Measurements from ENCODE around the gene EYA2. TPM values are rescaled to one million over a fixed set of nuclear protein-coding genes. Genes with fewer than 3 reads are reported as not detected.

EYA2 gene
- total RNA-seq, 2 experiments from 2014 or later = not detected

GRCh38 chr20:46937157-46937523 lies 42.5 kb downstream of the EYA2 start:
- ATAC-seq = no peak
- Mint-ChIP-seq H3K36me3 (ENCODE audit: low read depth) (no peaks in the 10 kb centered on the region), H3K4me1 (ENCODE audit: low read depth) (no peaks in the 10 kb centered on the region), H3K27me3 (ENCODE audit: low read depth) (peaks cover 7% of the 10 kb centered on the region), H3K4me3 (no peak overlapping the region), H3K9me3 (ENCODE audit: insufficient read depth) (no peaks in the 10 kb centered on the region), H3K27ac (no peak overlapping the region)
- DNase-seq = no peak
- POLR2A ChIA-PET = no interaction called here
- CTCF ChIA-PET = no interaction called here

GRCh38 chr20:46937533-46938226 lies 43.0 kb downstream of the EYA2 start:
- no peaks in the 10 kb centered on the region for H3K4me1 Mint-ChIP-seq (ENCODE audit: low read depth)
- POLR2A ChIA-PET = interaction anchor here (0.7 kb wide), 1 partner anchor 42 kb away, joined by 3 read pairs; no protein-coding TSS in a partner anchor

GRCh38 chr20:46938434-46938833 lies 43.8 kb downstream of the EYA2 start:
- ATAC-seq = no peak
- CTCF ChIA-PET = no interaction called here
- Mint-ChIP-seq H3K27ac (no peak overlapping the region), H3K36me3 (ENCODE audit: low read depth) (no peaks in the 10 kb centered on the region), H3K27me3 (ENCODE audit: low read depth) (peaks cover 7% of the 10 kb centered on the region), H3K9me3 (ENCODE audit: insufficient read depth) (no peaks in the 10 kb centered on the region), H3K4me1 (ENCODE audit: low read depth) (no peaks in the 10 kb centered on the region), H3K4me3 (no peak overlapping the region)
- POLR2A ChIA-PET = no interaction called here
- DNase-seq = no peak

More at GRCh38 chr20:46937533-46938226, 43.0 kb downstream of the EYA2 start:
- H3K9me3 Mint-ChIP-seq (ENCODE audit: insufficient read depth) = no peaks in the 10 kb centered on the region
- ATAC-seq = no peak
- H3K36me3 Mint-ChIP-seq (ENCODE audit: low read depth) = no peaks in the 10 kb centered on the region
- no peak overlapping the region for H3K4me3 Mint-ChIP-seq
- H3K27ac Mint-ChIP-seq = no peak overlapping the region
- H3K27me3 Mint-ChIP-seq (ENCODE audit: low read depth) = peaks cover 7% of the 10 kb centered on the region
- CTCF ChIA-PET = no interaction called here
- DNase-seq = no peak

- Mint-ChIP-seq H3K27ac (no peak overlapping the region), H3K36me3 (ENCODE audit: low read depth) (no peaks in the 10 kb centered on the region), H3K27me3 (ENCODE audit: low read depth) (peaks cover 7% of the 10 kb centered on the region), H3K4me3 (no peak overlapping the region), H3K4me1 (ENCODE audit: low read depth) (no peaks in the 10 kb centered on the region), H3K9me3 (ENCODE audit: insufficient read depth) (no peaks in the 10 kb centered on the region)
- ATAC-seq (no peak), DNase-seq (no peak)
- CTCF ChIA-PET = no interaction called here
- POLR2A ChIA-PET = no interaction called here
Observed at GRCh38 chr20:46939031-46939965, 44.7 kb downstream of the EYA2 start.

DNA sequence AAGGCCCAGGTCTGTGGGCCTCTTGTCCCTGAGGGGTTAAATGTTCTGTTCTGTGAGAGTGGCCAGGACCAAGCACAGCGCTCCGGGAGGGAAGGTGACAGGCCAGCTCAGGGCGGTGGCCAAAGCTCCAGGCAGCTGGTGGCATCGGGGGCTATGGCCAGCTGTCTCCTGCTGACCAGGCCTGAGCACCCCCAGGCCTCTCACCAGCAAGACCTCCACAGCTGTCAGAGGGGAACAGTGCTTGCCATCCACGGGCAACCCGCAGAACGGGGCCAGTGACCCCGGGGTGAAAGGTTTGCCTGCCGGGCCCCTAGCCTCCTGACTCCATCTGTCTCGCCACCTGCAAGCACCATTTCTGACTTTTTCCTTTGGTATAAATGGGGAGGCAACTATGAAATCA lies 46.0 kb downstream of the EYA2 start:
- ChIA-PET CTCF (no interaction called here), POLR2A (no interaction called here)
- ATAC-seq (no peak), DNase-seq (no peak)
- Mint-ChIP-seq H3K4me1 (ENCODE audit: low read depth) (no peaks in the 10 kb centered on the region), H3K36me3 (ENCODE audit: low read depth) (no peaks in the 10 kb centered on the region), H3K4me3 (no peak overlapping the region), H3K9me3 (ENCODE audit: insufficient read depth) (no peaks in the 10 kb centered on the region), H3K27ac (no peak overlapping the region), H3K27me3 (ENCODE audit: low read depth) (peaks cover 4% of the 10 kb centered on the region)

DNA sequence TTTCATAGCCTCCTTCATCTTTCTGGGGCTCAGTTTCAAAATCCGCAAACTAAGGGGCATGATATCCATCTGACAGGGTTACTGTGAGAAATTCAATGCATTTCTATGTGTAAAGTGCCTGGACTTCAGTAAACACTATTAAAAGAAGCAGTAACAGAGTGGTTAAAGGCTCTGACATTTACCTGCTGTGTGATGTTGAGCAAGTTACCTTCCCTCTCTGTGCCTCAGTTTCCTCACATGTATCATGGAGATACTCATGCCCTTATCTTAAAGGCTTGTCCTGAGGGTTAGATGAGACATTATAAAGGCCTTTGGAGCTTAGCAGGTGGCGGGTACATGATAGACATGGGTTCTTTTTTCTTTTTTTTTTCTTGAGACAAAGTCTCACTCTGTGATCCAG lies 46.8 kb downstream of the EYA2 start:
- CTCF ChIA-PET = no interaction called here
- H3K4me1 Mint-ChIP-seq (ENCODE audit: low read depth) = no peaks in the 10 kb centered on the region
- no peaks in the 10 kb centered on the region for H3K9me3 Mint-ChIP-seq (ENCODE audit: insufficient read depth)
- H3K27ac Mint-ChIP-seq = no peak overlapping the region
- DNase-seq (no peak), ATAC-seq (no peak)
- peaks cover 4% of the 10 kb centered on the region for H3K27me3 Mint-ChIP-seq (ENCODE audit: low read depth)
- H3K4me3 Mint-ChIP-seq = no peak overlapping the region
- H3K36me3 Mint-ChIP-seq (ENCODE audit: low read depth) = no peaks in the 10 kb centered on the region
- POLR2A ChIA-PET = no interaction called here

GRCh38 chr20:46943861-46944591 lies 49.4 kb downstream of the EYA2 start:
- DNase-seq (no peak), ATAC-seq (no peak)
- ChIA-PET POLR2A (no interaction called here), CTCF (no interaction called here)
- H3K4me3 Mint-ChIP-seq = no peak overlapping the region
- H3K9me3 Mint-ChIP-seq (ENCODE audit: insufficient read depth) = no peaks in the 10 kb centered on the region
- no peak overlapping the region for H3K27ac Mint-ChIP-seq
- H3K4me1 Mint-ChIP-seq (ENCODE audit: low read depth) = no peaks in the 10 kb centered on the region
- H3K27me3 Mint-ChIP-seq (ENCODE audit: low read depth) = peaks cover 8% of the 10 kb centered on the region
- H3K36me3 Mint-ChIP-seq (ENCODE audit: low read depth) = no peaks in the 10 kb centered on the region

DNA sequence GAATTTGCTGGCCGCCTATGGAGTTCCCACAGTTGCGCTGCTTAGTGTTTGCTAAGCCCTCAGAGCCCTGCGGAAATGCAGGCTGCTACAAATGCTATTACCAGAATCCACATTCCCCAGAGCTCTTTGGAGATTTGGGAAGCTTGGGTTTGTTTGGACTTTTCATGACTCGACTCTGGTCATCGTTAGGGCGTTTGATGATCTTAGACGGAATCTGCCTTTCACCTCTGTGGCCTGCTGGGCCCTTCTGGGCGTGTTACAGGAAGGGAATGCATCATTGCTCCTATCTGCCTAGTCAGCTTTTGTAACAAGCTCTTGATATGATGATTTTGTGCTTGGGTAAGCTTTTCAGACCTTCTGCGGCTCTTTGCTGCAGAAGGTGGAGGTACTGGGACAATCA lies 50.8 kb downstream of the EYA2 start:
- no peaks in the 10 kb centered on the region for H3K36me3 Mint-ChIP-seq (ENCODE audit: low read depth)
- peaks cover 10% of the 10 kb centered on the region for H3K27me3 Mint-ChIP-seq (ENCODE audit: low read depth)
- DNase-seq (no peak), ATAC-seq (no peak)
- H3K4me1 Mint-ChIP-seq (ENCODE audit: low read depth) = no peaks in the 10 kb centered on the region
- H3K27ac Mint-ChIP-seq = no peak overlapping the region
- H3K4me3 Mint-ChIP-seq = no peak overlapping the region
- ChIA-PET CTCF (no interaction called here), POLR2A (no interaction called here)
- no peaks in the 10 kb centered on the region for H3K9me3 Mint-ChIP-seq (ENCODE audit: insufficient read depth)

DNA sequence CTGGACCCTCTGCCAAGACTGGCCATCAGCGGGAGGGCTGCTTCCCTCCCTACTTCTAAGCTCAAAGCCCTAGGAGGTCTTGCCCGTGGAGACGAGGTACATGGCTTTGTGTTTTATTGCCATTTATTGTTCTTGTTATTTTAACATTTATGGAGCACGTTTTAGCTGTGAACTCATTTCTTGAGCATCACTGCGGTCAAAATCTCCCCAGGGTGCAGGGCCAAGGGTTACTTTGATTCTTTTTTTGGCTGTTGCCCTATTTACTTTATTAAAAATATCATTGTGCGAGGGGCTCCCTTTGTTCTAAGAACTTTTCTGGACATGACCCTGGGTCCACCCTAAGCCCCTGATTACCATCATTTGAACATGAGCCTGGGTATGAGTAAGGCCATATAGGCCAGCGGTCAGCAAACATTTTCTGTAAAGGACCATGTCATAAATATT lies 51.6 kb downstream of the EYA2 start:
- Mint-ChIP-seq H3K9me3 (ENCODE audit: insufficient read depth) (no peaks in the 10 kb centered on the region), H3K36me3 (ENCODE audit: low read depth) (no peaks in the 10 kb centered on the region), H3K4me1 (ENCODE audit: low read depth) (no peaks in the 10 kb centered on the region), H3K27ac (no peak overlapping the region), H3K4me3 (no peak overlapping the region), H3K27me3 (ENCODE audit: low read depth) (peaks cover 10% of the 10 kb centered on the region)
- ATAC-seq (no peak), DNase-seq (no peak)
- ChIA-PET CTCF (no interaction called here), POLR2A (no interaction called here)

DNA sequence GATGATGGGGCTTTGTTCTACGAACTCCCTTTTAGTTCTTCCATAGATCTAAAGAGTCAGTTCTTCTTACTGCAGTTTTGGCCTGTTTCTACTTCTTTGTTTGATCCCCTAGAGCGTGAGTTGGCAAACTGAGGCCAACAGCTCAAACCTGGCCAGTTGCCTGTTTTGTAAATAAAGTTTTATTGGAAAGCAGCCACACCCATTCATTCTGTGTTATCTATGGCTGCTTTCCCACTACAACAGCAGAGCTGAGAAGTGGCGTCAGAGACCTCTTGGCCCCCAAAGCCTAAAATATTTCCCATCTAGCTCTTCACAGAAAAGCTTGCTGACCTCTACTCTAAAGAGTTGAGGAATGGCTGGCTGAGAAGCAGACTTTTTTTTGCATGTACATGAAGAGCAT lies 52.2 kb downstream of the EYA2 start:
- Mint-ChIP-seq H3K4me3 (no peak overlapping the region), H3K27ac (no peak overlapping the region), H3K4me1 (ENCODE audit: low read depth) (no peaks in the 10 kb centered on the region), H3K36me3 (ENCODE audit: low read depth) (no peaks in the 10 kb centered on the region), H3K9me3 (ENCODE audit: insufficient read depth) (no peaks in the 10 kb centered on the region), H3K27me3 (ENCODE audit: low read depth) (peaks cover 10% of the 10 kb centered on the region)
- CTCF ChIA-PET = no interaction called here
- POLR2A ChIA-PET = no interaction called here
- ATAC-seq (no peak), DNase-seq (no peak)

- Mint-ChIP-seq H3K36me3 (ENCODE audit: low read depth) (no peaks in the 10 kb centered on the region), H3K9me3 (ENCODE audit: insufficient read depth) (no peaks in the 10 kb centered on the region), H3K27me3 (ENCODE audit: low read depth) (peaks cover 10% of the 10 kb centered on the region), H3K4me1 (ENCODE audit: low read depth) (no peaks in the 10 kb centered on the region), H3K27ac (no peak overlapping the region), H3K4me3 (no peak overlapping the region)
- CTCF ChIA-PET = no interaction called here
- POLR2A ChIA-PET = no interaction called here
- ATAC-seq (no peak), DNase-seq (no peak)
Observed at GRCh38 chr20:46948081-46948480, 53.4 kb downstream of the EYA2 start.

- H3K4me1 Mint-ChIP-seq (ENCODE audit: low read depth) = no peaks in the 10 kb centered on the region
- no peak overlapping the region for H3K27ac Mint-ChIP-seq
- H3K36me3 Mint-ChIP-seq (ENCODE audit: low read depth) = no peaks in the 10 kb centered on the region
- POLR2A ChIA-PET = no interaction called here
- ATAC-seq = no peak
- CTCF ChIA-PET = no interaction called here
- peaks cover 10% of the 10 kb centered on the region for H3K27me3 Mint-ChIP-seq (ENCODE audit: low read depth)
- H3K9me3 Mint-ChIP-seq (ENCODE audit: insufficient read depth) = no peaks in the 10 kb centered on the region
- DNase-seq = no peak
- H3K4me3 Mint-ChIP-seq = no peak overlapping the region
Observed at GRCh38 chr20:46951405-46951804, 56.8 kb downstream of the EYA2 start.

Measured in activated CD8-positive, alpha-beta T cell treated with anti-CD3 and anti-CD28 coated beads, Interleukin-2, amount 10 ng/mL, durations not matched to agents 7 days and 5 days (primary cell).